ENCODE data around the gene LAMTOR2.

The LAMTOR2 gene

GRCh38 chr1:156095906-156096508 is 41.4 kb downstream of the LAMTOR2 start:
- in situ Hi-C loops (cut with MboI; ENCODE audit: low sequenced_read_pairs) = no loop called here

GRCh38 chr1:156096640-156097391 is 42.2 kb downstream of the LAMTOR2 start:
- in situ Hi-C loops (cut with MboI; ENCODE audit: low sequenced_read_pairs) = no loop called here

GRCh38 chr1:156097499-156098178 is 43.1 kb downstream of the LAMTOR2 start:
- in situ Hi-C loops (cut with MboI; ENCODE audit: low sequenced_read_pairs) = no loop called here

GRCh38 chr1:156098784-156099183 is 44.2 kb downstream of the LAMTOR2 start:
- in situ Hi-C loops (cut with MboI; ENCODE audit: low sequenced_read_pairs) = no loop called here

GRCh38 chr1:156099282-156099681 is 44.7 kb downstream of the LAMTOR2 start:
- in situ Hi-C loops (cut with MboI; ENCODE audit: low sequenced_read_pairs) = no loop called here

- in situ Hi-C loops (cut with MboI; ENCODE audit: low sequenced_read_pairs) = no loop called here
Measured at GRCh38 chr1:156100205-156100995, 45.8 kb downstream of the LAMTOR2 start.

GRCh38 chr1:156101880-156102279 is 47.3 kb downstream of the LAMTOR2 start:
- in situ Hi-C loops (cut with MboI; ENCODE audit: low sequenced_read_pairs) = no loop called here

GRCh38 chr1:156102633-156103511 is 48.3 kb downstream of the LAMTOR2 start:
- in situ Hi-C loops (cut with MboI; ENCODE audit: low sequenced_read_pairs) = no loop called here

- in situ Hi-C loops (cut with MboI; ENCODE audit: low sequenced_read_pairs) = no loop called here
Measured at GRCh38 chr1:156103521-156103947, 49.0 kb downstream of the LAMTOR2 start.

GRCh38 chr1:156104065-156104810 is 49.7 kb downstream of the LAMTOR2 start:
- in situ Hi-C loops (cut with MboI; ENCODE audit: low sequenced_read_pairs) = no loop called here

GRCh38 chr1:156104861-156105832 is 50.6 kb downstream of the LAMTOR2 start:
- in situ Hi-C loops (cut with MboI; ENCODE audit: low sequenced_read_pairs) = no loop called here

- in situ Hi-C loops (cut with MboI; ENCODE audit: low sequenced_read_pairs) = no loop called here
Measured at GRCh38 chr1:156106624-156107488, 52.3 kb downstream of the LAMTOR2 start.

- in situ Hi-C loops (cut with MboI; ENCODE audit: low sequenced_read_pairs) = no loop called here
Measured at GRCh38 chr1:156108057-156108456, 53.5 kb downstream of the LAMTOR2 start.
